Activated T-cell treated with anti-CD3 and anti-CD28 coated beads for 1 hour (primary cell): Measurements from ENCODE around the gene ADGRG6.
"Not testable (repeated sequence)": the region's sequence is repeated elsewhere in the genome, so short reads cannot be mapped to it uniquely, and the experiment has no call there.

ENCODE experiments used
- DNase-seq: peaks from one replicate; pipeline ENCODE4 v3.0.0-alpha.2; 2020; ENCODE audit warnings: low read depth

Gene ADGRG6

GRCh38 chr6:142412241-142412640, 110.4 kb downstream of the ADGRG6 start:
- no peak for DNase-seq

- DNase-seq, result no peak
Observed at GRCh38 chr6:142412658-142413057, 110.9 kb downstream of the ADGRG6 start.

- DNase-seq, result no peak
Observed at GRCh38 chr6:142413111-142413510, 111.3 kb downstream of the ADGRG6 start.

- DNase-seq, result no peak
Observed at GRCh38 chr6:142414462-142415250, 112.8 kb downstream of the ADGRG6 start.

- no peak for DNase-seq
Observed at GRCh38 chr6:142416179-142416578, 114.4 kb downstream of the ADGRG6 start.

DNA sequence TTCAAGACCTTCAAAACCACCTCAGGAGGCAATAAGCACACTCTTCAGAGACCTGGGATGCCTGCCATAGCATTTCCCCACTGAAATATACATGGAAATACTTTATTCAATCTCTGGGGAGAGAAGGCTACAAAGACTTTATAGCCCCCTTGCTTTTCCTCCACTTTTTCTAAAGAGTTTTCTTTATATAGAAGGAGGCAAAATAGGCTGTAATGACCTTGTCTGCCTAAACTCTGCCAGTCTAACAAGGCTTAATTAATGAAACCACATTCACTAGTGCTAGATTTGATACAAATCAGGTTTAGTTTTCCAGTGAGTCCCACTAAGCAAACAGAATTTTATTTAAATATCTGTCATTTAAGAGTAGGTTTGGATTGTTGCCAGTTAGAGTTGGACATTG, 114.9 kb downstream of the ADGRG6 start:
- no peak for DNase-seq

DNA sequence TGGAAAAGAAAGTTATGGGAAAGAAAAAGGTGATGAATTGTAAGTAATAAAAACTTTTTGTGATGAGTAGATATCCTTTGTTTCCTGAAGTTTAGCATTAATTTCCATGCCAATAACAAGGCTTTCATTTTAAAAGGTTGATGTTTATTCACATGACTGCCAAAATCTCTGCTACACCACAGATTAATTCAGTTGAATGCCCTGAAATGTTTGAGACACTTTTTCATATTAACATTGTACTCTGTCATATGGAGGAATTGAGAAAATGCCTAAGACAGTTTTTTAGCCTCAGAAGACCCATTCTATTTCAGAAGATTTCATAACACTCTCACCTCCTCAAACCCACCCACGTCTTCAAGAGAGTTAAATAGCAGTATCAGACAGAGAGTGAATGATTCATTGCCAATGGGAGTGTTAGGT, 115.5 kb downstream of the ADGRG6 start:
- DNase-seq, result no peak

- DNase-seq, result no peak
Observed at GRCh38 chr6:142419071-142419470, 117.3 kb downstream of the ADGRG6 start.

GRCh38 chr6:142420802-142421201, 119.0 kb downstream of the ADGRG6 start:
- no peak for DNase-seq

DNA sequence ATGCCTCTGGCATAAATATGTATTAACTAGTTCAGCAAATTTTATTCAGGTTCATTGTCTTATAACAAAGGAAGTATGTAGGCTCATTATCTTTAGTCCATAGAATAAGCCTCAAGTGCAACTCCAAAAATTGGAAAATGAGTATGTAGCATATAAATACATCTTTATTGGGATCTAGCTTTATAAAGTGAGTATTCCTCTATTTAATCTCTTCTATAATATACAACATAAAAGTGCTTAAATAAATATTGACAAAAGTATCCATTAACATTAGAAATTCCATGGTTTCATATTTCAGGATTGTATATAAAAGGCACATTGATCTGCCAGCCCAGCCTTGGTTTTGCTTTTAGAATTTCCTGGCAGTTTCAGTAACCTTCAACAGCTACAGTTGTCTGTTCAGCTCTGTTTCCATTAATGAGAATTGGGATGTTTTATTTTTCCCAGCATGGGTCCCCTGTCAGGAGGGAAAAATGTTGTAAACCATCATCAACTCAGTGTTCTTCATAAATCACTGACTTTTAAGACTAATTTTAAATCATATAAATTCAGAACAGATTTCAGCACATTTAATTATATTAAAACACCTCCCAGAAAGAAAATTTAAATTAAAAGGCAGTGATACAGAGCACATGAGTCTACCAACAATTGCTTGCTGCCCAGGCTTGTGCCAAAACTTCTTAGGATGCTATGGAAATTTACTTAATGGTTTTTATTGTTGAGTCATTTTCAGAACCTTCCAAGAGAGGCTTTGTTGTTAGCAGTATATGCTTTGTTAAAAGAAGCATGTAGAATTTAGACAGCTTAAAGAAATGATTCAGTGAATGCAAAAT, 119.7 kb downstream of the ADGRG6 start:
- DNase-seq, result no peak

DNA sequence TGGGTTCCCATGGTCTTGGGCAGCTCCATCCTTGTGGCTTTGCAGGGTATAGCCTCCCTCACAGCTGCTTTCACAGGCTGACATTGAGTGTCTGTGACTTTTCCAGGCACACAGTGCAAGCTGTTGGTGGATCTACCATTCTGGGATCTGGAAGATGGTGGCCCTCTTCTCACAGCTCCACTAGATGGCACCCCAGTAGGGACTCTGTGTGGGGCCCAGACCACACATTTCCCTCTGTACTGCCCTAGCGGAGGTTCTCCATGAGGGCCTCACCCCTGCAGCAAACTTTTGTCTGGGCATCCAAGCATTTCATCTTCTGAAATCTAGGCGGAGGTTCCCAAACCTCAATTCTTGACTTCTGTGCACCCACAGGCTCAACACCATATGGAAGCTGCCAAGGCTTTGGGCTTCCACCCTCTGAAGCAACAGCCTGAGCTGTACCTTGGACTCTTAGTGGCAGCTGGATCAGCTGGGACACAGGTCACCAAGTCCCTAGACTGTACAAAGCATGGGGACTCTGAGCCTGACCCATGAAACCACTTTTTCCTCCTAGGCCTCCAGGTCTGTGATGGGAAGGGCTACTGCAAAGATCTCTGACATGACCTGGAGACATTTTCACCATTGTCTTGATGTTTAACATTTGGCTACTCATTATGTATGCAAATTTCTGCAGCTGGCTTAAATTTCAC, 124.8 kb downstream of the ADGRG6 start:
- not testable (repeated sequence) for DNase-seq

DNA sequence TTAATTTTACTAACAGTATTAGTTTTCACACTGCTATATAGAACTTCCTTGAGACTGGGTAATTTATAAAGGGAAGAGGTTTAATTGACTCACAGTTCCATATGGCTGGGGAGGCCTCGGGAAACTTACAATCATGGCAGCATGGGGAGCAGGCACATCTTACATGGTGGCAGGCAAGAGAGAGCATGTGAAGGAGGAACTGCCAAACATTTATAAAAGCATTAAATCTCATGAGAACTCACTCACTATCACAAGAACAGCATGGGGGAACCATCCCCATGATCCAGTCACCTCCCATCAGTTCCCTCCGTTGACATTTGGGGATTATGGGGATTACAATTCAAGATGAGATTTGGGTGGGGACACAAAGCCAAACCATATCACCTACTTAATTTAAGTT, 126.7 kb downstream of the ADGRG6 start:
- not testable (repeated sequence) for DNase-seq

DNA sequence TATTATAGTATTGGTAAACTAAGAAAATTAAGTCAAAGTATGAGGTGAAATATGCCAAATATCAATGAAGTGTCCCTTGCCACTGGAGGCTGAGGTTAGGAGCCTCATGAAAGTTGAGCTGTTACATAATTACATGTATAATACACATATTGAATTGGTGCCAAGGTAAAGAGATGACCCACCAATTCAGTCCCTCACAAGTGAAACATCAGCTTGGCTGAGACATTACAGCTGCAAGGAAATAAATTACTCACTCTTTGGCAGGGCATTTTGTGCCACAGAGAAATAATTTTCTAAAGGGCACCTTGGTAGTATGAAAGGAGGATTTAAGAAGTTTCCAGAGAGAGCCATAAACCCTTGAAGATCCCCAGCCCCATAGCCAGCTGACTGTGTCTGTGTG, 127.4 kb downstream of the ADGRG6 start:
- no peak for DNase-seq

- DNase-seq, result no peak
Observed at GRCh38 chr6:142433419-142433818, 131.6 kb downstream of the ADGRG6 start.

- no peak for DNase-seq
Observed at GRCh38 chr6:142438898-142439297, 137.1 kb downstream of the ADGRG6 start.

DNA sequence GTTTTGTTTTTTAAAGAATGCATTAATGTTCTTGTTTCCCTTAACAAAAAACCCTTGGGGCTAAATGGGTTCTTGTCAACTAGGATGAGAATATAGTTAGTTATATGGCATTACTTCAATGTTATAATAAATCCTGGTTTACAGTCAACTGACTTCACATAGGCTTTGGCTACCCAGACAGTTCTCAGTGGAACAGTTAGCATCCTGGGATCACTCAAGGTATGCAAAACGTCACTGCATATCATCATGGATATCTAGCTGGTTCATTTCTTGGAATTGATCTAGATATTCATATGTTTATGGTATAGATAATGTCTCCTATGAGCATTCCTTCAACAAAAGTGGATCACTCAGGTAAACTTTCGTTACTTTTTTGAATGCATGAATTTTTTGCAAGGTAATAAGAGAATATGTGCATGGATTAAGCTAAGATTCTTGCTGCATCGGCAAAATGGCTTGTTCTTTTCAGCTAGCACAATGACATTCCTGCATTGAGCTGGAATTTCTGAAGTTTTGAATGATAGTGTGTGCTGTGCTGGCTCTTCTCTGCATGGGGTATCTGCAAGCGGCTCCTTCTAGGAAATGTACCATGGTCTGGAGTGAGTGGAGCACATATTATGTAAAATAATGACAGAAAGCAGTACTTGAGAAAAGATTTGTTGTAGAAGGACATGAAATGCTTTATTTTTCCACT, 138.9 kb downstream of the ADGRG6 start:
- no peak for DNase-seq

DNA sequence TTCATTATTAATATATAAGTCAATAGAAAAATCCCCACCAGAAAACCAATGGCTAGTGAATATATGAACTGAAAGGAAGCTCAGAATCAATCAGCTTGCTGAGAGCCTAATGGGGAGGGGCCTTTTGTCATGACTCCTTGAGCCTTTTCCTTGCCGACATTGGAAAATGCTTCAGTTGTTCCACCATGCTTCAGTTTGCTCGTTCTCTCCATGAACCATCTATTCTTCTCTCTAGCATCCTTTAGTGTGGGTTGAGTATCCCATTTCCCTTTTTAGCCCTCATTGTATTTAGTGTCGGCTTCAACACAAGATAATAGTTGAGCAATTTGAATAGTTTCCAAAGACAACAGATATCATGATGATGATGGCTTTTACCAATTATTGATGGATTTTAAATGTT, 139.9 kb downstream of the ADGRG6 start:
- no peak for DNase-seq

DNA sequence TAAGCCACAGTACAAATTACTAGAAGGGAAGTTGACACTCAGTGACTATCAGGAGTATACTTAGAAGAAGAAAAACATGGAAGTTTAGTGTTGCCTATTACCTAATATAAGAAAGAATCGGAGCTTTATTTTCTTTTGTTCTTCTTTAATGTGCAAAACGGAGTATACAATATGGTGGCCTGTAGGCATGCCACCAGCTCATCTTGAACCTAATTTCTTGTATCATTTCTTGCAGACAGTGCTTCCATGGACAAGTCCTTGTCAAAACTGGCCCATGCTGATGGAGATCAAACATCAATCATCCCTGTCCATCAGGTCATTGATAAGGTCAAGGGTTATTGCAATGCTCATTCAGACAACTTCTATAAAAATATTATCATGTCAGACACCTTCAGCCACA, 141.3 kb downstream of the ADGRG6 start:
- no peak for DNase-seq

DNA sequence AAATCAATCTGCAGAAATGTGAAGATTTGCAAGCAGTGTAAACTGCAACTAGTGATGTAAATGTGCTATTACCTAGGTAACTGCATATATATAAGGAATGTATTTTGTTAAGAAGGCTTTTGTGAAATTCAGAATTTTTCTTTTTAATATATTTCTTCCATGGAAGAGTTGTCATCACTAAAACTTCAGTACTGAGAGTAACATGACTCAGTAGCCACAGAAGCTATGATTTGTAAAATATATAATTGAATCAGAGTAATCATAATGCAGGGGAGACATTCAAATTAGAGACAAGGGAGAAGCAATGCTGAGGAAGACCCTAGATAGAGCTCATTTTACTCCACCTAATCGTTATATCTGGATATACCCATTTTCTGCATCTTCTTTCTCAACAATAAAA, 141.7 kb downstream of the ADGRG6 start:
- DNase-seq, result no peak

DNA sequence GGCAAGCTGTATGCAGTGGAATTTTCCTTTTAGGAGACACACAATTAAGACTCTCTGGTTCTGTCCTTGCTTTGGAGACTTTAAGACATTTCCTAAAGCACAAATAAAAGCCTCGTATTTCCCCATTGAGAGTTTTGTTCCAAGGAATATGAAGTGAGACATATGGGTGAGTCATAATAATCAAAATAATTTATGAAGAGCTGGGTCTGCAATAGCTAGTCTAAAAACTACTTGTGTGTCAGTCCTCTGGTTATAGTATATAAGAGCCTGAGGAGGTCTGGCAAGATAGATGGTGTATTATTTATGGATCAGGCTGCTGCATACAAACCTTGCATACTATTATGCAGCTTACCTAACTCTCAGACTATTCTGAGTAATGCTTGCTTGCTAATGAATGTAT, 142.6 kb downstream of the ADGRG6 start:
- no peak for DNase-seq

GRCh38 chr6:142444881-142445301, 143.1 kb downstream of the ADGRG6 start:
- no peak for DNase-seq

DNA sequence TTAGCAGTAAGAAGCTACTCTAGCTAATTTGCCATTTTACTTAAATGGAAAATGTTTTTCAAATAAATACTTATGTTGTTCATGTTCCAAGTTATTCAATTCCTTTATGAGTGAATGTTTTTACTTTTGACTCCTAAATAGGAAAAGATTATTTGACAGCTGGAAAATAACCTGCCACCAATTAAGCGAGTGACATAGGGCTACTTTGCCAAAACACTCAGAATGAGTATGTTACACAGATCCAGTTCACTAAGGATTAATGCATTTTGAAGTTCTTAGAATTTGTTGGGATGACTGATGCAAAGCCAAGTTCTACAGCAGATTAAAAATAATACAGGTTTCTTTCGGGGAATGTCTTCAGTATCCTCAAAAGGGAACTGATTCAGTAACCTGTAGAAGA, 144.4 kb downstream of the ADGRG6 start:
- DNase-seq, result no peak
